Measurements from ENCODE around the gene TSN. TPM values are rescaled to one million over a fixed set of nuclear protein-coding genes. Genes with fewer than 3 reads are reported as not detected.

The TSN gene
- total and polyA plus RNA-seq, 9 of the 15 experiments (the other 6 are each of a cell fraction or from before 2014, with no cell fraction given), result 63.2 to 152 (median 95.2) TPM

DNA sequence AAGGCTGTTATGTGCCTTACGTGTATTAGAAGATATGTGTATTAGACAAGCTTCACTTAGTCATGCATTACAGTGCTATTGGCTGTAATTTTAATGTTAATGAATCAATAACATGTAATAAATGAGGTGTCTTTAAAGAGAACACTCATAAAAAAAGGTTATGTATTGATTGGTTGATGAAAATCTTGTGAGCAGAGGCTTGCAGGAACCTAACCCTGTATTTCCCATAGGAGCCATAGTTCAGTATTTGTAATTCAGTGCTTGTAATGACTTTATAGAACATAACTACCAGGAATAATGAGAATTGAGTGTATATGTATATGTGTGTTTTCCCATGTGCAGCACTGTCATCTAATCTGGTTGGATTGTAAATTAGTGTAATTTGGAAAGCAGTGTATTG, 33.2 kb downstream of the TSN start (continued):
- TF ChIP-seq, protein P1, sequence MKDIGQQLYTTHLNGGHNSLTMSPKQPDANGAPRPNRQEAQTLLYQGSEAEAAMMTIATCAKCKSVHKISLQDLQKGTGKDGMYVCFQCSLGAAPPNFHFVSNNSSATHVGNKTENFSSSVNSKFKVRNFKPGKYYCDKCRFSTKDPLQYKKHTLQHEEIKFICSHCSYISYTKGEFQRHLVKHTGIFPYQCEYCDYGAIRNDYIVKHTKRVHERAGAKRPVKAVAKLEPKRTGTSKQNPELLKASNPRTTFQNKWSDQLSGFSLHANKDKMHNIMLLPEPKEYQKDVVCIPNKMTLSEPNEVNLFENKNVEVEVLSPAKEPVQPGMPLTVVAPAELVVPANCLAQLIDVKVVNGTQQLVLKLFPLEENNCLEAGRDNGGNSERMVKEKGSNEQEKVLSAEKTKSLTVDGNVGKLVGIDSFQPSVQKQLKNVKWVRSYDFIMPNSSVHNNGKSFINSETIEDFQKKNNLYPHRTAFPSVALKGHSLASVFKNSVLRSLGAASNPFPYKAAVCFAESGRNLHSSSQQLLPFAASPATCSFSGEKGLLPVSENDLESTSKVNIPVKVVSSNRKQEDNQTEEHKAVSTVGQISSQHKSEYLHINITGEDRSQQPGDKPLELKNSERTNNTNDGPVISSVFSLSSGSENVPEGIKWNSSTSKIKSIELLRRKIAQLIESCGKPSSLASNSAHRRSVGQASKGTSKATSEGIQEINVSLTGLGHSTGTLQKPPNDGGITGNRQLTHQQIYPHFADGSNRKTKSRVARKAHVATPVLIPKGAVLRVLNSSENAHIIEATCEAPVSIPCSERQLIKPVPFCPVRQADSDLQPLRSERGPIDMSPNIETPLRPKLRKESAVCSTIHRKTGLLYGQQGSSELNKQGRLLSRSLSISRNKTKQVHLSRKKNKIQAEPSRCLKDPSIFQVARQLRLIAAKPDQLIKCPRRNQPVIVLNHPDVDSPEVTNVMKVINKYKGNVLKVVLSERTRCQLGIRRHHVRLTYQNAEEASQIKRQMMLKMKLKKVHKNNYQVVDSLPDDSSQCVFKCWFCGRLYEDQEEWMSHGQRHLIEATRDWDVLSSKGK (CRISPR knock-in tag; IDR thresholded peaks at IDR 0.05), result no peak
- TF ChIP-seq XRCC5 (IDR thresholded peaks at IDR 0.05; ENCODE audit: low read depth, low read length), result no peak
- TF ChIP-seq CBFA2T3 (IDR thresholded peaks at IDR 0.05), result no peak
- TF ChIP-seq, protein P2, sequence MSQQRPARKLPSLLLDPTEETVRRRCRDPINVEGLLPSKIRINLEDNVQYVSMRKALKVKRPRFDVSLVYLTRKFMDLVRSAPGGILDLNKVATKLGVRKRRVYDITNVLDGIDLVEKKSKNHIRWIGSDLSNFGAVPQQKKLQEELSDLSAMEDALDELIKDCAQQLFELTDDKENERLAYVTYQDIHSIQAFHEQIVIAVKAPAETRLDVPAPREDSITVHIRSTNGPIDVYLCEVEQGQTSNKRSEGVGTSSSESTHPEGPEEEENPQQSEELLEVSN (IDR thresholded peaks at IDR 0.05; ENCODE audit: borderline replicate concordance in 1 of 2, extremely low read depth in 1 of 2, insufficient read depth in 1 of 2, insufficient read length in 1 of 2, low read depth in 1 of 2, low read length in 1 of 2, poor library complexity in 1 of 2, severe bottlenecking in 1 of 2), result no peak
- no peak for TF ChIP-seq NFIX (CRISPR knock-in tag; IDR thresholded peaks at IDR 0.05; ENCODE audit: low read depth)
- no peak for TF ChIP-seq HDGF (IDR thresholded peaks at IDR 0.05)
